ENCODE results near the gene KITLG. TPM values are rescaled to one million over a fixed set of nuclear protein-coding genes. Genes with fewer than 3 reads are reported as not detected.

Gene KITLG
- total RNA-seq, 1 donor from 2014 or later = 0.61 TPM

- H3K36me3 Mint-ChIP-seq (ENCODE audit: unreplicated experiment) = no peaks in the 10 kb centered on the region
- no peak overlapping the region for H3K27ac Mint-ChIP-seq (ENCODE audit: unreplicated experiment)
- H3K4me3 Mint-ChIP-seq (ENCODE audit: unreplicated experiment) = no peak overlapping the region
- H3K27me3 Mint-ChIP-seq (ENCODE audit: unreplicated experiment) = peaks cover 2% of the 10 kb centered on the region
- no peaks in the 10 kb centered on the region for H3K9me3 Mint-ChIP-seq (ENCODE audit: unreplicated experiment)
- no peak for DNase-seq
- TF ChIP-seq, protein P1, sequence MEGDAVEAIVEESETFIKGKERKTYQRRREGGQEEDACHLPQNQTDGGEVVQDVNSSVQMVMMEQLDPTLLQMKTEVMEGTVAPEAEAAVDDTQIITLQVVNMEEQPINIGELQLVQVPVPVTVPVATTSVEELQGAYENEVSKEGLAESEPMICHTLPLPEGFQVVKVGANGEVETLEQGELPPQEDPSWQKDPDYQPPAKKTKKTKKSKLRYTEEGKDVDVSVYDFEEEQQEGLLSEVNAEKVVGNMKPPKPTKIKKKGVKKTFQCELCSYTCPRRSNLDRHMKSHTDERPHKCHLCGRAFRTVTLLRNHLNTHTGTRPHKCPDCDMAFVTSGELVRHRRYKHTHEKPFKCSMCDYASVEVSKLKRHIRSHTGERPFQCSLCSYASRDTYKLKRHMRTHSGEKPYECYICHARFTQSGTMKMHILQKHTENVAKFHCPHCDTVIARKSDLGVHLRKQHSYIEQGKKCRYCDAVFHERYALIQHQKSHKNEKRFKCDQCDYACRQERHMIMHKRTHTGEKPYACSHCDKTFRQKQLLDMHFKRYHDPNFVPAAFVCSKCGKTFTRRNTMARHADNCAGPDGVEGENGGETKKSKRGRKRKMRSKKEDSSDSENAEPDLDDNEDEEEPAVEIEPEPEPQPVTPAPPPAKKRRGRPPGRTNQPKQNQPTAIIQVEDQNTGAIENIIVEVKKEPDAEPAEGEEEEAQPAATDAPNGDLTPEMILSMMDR (IDR thresholded peaks at IDR 0.05; ENCODE audit: partially characterized antibody, unreplicated experiment) = no peak
- no peaks in the 10 kb centered on the region for H3K4me1 Mint-ChIP-seq (ENCODE audit: low read depth, unreplicated experiment)
Observed at GRCh38 chr12:88572781-88573549, 7.3 kb downstream of the KITLG start.

DNA sequence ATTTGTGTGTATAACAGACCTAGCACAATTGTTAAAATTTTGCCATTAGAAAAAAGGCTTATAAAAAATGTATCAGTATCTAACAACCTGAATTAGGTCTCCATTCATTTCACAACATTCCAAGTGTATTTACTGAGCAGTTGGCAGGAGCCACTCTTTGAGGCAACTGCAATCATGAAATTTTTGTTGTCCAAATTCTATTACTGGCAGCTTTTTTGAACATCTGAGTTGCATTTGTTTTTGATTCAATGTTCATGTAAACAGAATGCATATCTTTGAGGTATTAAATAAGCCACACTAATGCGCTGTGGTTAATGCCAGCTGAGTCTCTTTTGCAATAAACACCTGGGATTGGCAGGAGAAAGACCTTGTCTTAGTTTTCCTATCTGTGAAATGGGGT, 8.7 kb downstream of the KITLG start:
- no peaks in the 10 kb centered on the region for H3K9me3 Mint-ChIP-seq (ENCODE audit: unreplicated experiment)

GRCh38 chr12:88570103-88570502, 10.2 kb downstream of the KITLG start:
- Mint-ChIP-seq H3K27ac (ENCODE audit: unreplicated experiment) (no peak overlapping the region), H3K4me1 (ENCODE audit: low read depth, unreplicated experiment) (no peaks in the 10 kb centered on the region), H3K9me3 (ENCODE audit: unreplicated experiment) (no peaks in the 10 kb centered on the region), H3K36me3 (ENCODE audit: unreplicated experiment) (no peaks in the 10 kb centered on the region), H3K4me3 (ENCODE audit: unreplicated experiment) (no peak overlapping the region), H3K27me3 (ENCODE audit: unreplicated experiment) (peaks cover 2% of the 10 kb centered on the region)
- no peak for DNase-seq
- TF ChIP-seq, protein P1 (IDR thresholded peaks at IDR 0.05; ENCODE audit: partially characterized antibody, unreplicated experiment) = no peak

More for the DNA sequence above, 8.7 kb downstream of the KITLG start:
- peaks cover 2% of the 10 kb centered on the region for H3K27me3 Mint-ChIP-seq (ENCODE audit: unreplicated experiment)
- no peaks in the 10 kb centered on the region for H3K36me3 Mint-ChIP-seq (ENCODE audit: unreplicated experiment)
- no peak overlapping the region for H3K4me3 Mint-ChIP-seq (ENCODE audit: unreplicated experiment)
- TF ChIP-seq, protein P1 (IDR thresholded peaks at IDR 0.05; ENCODE audit: partially characterized antibody, unreplicated experiment) = no peak
- no peaks in the 10 kb centered on the region for H3K4me1 Mint-ChIP-seq (ENCODE audit: low read depth, unreplicated experiment)
- no peak for DNase-seq
- no peak overlapping the region for H3K27ac Mint-ChIP-seq (ENCODE audit: unreplicated experiment)

DNA sequence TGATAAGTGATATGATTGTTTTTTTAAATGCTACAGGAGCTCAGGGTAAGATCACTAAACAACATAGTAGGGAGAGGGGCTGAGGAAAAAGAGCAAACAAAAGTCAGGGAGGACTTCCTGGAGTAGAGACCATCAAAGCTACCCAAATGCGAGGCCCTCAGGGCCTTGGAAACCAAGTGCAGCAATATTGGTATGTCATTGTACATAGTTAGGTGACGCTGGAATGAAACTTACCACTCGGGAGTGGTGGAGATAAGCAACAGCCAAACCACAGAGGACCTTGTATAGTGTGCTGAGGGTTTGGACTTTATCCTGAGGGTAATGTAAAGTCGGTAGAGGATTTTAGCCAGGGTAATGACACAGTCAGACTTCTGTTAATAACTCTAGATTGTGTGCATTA, 13.8 kb downstream of the KITLG start:
- Mint-ChIP-seq H3K36me3 (ENCODE audit: unreplicated experiment) (no peaks in the 10 kb centered on the region), H3K4me3 (ENCODE audit: unreplicated experiment) (no peak overlapping the region), H3K27ac (ENCODE audit: unreplicated experiment) (no peak overlapping the region), H3K4me1 (ENCODE audit: low read depth, unreplicated experiment) (peaks cover 10% of the 10 kb centered on the region), H3K27me3 (ENCODE audit: unreplicated experiment) (peaks cover 2% of the 10 kb centered on the region), H3K9me3 (ENCODE audit: unreplicated experiment) (no peaks in the 10 kb centered on the region)
- TF ChIP-seq, protein P1 (IDR thresholded peaks at IDR 0.05; ENCODE audit: partially characterized antibody, unreplicated experiment) = no peak
- no peak for DNase-seq

DNA sequence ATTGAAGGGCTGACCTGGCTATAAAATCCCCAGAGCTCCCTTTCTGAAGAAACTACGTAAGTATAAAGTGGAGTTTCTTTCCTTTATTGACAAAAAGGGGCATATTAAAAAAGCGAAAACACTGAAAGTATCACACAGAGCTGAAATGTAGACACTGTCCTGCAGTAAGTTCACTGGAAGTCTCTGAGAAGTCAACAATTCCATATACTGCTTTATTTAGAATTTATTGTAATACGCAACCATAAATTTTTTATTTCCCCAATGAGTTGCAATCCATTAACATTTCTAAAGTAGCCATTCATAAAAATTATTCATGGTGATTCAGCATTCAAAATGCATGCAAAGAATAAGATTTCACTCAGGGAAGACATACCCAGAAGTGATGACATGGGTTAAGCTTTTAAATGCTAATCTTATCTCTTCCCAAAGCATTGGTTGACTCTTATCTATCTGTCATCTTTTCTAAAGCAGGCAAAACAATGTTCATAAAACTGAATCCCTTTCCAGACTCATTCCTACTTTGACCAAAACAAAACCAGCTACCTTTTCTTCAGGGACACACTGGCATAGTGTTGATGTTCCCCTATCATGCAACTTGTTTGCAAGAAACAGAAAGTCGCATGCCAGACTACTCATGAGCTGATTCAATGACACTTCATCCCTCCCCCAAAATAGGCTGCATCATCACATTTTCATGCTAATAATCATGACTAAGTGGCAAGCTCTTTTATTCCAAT, 17.3 kb downstream of the KITLG start:
- Mint-ChIP-seq H3K27me3 (ENCODE audit: unreplicated experiment) (peaks cover 2% of the 10 kb centered on the region), H3K36me3 (ENCODE audit: unreplicated experiment) (no peaks in the 10 kb centered on the region), H3K27ac (ENCODE audit: unreplicated experiment) (no peak overlapping the region), H3K4me1 (ENCODE audit: low read depth, unreplicated experiment) (peaks cover 10% of the 10 kb centered on the region), H3K9me3 (ENCODE audit: unreplicated experiment) (no peaks in the 10 kb centered on the region), H3K4me3 (ENCODE audit: unreplicated experiment) (no peak overlapping the region)
- DNase-seq = no peak
- TF ChIP-seq, protein P1 (IDR thresholded peaks at IDR 0.05; ENCODE audit: partially characterized antibody, unreplicated experiment) = no peak
